HG02642 (cell line): ENCODE data around the gene CITED4.

Experiments
- ATAC-seq: cut with Tn5 transposase; IDR thresholded peaks from one replicate; pipeline ENCODE4 v1.9.1; 2021; ENCODE audit warnings: mild to moderate bottlenecking; ENCODE audit not compliant: unreplicated experiment, poor library complexity

CITED4 gene

DNA sequence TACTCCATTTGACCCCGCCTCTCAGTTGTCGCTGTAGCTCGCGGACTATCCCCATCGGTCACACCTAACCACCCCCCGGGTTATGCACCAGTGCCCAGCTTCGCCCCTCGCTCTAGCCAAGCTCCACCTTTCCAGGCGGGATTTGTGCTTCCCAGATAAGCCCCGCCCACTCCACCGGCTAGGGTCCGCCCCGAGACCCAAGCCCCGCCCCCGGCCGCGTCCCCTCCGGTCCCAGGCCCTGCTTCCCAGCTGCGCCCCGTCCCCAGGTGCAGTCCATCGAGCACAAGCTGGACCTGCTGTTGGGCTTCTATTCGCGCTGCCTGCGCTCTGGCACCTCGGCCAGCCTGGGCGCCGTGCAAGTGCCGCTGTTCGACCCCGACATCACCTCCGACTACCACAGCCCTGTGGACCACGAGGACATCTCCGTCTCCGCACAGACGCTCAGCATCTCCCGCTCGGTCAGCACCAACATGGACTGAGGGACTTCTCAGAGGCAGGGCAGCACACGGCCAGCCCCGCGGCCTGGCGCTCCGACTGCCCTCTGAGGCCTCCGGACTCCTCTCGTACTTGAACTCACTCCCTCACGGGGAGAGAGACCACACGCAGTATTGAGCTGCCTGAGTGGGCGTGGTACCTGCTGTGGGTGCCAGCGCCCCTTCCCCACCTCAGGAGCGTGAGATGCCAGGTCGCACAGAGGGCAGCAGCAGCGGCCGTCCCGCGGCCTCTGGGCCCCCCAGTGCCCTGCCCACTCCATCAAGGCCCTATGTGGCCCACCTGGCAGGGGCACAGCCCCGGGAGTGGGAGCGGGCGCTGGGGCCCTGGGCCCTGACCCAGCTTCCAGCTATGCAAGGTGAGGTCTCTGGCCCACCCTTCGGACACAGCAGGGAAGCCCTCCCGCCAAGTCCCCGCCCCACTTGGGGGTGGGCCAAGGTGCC, 23.9 kb downstream of the CITED4 start:
- ATAC-seq, result no peak

DNA sequence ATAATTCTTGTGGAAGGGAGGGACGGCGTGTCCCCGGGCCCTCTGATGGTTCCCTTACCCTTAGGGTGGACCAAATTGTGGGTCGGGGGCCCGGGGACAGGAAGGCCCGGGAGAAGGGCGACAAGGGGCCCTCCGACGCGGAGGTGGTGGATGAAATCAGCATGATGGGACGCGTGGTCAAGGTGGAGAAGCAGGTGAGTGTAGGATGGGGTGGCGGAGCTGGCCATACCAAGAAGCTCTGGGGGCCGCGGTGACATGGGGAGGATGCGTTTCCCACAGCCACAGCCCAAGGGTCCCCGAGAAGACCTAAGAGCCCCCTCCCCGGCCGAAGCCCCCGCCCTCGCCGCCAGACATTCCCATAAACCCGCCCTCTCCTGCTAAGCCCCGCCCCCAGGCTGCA, 24.6 kb downstream of the CITED4 start:
- ATAC-seq, result no peak

DNA sequence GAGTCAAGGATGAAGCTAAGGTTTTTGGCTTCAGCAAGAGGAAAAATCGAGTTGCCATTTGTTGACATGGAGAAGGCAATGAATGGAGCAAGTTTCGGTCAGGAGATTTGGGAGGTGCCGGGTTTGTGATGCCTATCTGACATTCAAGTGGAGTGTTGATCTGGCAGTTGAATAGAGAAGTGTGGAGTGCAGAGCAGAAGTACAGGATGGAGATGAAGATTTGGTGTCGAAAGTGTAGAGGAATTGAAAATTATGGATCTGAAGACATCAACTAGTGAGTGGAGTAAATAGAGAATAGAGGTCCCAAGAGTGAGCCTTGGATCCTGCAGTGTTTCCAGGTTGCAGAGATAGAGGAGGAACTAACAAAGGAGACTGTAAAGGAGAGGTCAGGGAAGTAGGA, 25.9 kb downstream of the CITED4 start:
- no peak for ATAC-seq

DNA sequence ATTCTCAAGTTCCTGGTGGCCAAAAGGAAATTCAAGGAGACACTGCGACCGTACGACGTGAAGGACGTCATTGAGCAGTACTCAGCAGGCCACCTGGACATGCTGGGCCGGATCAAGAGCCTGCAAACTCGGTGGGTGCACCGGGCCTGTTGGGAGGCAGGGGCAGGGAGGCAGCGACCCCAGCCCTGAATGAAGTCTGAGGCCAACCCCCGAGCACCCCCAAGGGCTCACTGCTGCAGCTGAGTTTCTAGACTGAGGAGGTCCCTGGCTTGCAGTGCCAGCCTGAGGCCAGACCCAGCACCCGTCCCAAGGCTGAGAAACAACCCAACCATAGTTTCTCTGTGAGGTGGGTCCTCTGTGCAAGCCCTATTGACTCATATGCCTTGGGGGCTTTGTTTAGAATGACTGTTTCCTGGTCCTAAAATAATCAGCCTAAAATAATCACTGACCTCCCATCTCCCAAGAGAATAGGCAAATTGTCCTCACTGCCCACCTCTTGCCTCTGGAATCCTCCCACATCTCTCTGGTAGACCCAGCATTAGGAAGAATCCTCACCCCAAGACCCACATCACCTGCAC, 27.1 kb downstream of the CITED4 start:
- ATAC-seq, result no peak

DNA sequence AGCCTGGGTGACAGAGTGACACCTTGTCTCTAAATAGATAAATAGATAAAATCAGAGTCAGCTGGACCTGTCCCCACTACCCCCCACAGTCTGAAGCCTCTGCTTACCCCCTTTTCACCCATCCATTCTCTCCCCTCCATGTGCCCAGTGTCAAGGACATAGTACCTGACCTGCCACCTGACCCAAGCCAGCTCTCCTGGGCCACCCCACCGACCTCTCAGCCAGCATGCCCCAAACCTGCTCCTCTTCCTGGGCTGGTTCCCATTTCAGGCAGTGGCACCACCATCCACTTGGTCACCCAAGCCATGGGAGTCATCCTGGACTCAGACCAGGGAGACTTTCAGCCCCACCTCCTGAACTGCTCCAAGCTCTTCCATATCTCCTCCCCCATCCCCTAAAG, 28.2 kb downstream of the CITED4 start:
- ATAC-seq, result no peak

DNA sequence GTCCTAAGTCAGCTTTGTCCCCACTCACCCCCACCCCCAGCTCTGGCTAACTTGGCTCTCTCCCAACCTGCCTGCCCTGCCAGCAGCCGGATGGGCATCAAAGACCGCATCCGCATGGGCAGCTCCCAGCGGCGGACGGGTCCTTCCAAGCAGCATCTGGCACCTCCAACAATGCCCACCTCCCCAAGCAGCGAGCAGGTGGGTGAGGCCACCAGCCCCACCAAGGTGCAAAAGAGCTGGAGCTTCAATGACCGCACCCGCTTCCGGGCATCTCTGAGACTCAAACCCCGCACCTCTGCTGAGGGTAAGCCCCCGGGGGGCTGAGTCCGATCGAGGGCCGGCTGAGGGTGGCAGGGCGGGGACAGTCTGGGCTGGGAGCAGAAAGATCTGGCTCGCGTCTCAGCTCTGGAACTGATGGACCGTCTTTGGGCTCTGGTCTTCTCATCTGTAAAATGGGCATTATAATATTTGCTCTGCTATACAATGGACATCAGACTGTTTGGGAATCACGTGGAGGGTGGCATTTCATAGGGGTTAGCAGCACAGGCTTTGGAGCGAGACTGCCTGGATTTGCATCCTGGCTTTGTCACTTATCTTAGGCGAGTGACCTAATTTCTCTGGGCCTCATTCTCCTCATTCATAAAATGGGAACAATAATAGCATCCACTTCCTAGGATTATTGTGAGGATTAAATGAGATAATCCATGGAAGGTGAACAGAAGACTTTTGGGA, 31.0 kb downstream of the CITED4 start:
- ATAC-seq, result no peak

DNA sequence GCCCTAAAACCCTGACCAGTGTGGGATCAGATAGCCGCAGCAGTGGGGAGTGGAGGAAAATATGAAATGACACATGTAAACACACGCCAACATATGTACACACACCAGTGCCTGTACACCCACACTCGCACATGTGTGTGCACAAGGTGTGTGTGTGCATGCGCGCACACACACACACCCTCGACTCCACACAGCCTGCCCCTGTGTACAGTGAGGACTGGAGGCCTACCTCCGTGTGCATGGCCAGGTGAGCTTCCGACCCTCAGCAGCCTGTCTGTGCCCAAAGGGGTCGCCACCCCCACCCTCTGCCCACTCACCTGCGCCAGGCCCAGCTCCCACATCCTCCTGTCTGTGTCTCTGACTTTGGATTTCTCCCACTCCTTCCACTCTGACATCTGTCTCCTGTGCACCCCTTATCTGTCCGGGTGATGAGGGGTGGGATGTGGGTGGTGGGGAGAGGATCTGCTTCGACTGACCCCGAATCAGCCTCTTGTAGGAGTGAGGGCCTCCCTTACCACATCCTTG, 31.7 kb downstream of the CITED4 start:
- no peak for ATAC-seq

DNA sequence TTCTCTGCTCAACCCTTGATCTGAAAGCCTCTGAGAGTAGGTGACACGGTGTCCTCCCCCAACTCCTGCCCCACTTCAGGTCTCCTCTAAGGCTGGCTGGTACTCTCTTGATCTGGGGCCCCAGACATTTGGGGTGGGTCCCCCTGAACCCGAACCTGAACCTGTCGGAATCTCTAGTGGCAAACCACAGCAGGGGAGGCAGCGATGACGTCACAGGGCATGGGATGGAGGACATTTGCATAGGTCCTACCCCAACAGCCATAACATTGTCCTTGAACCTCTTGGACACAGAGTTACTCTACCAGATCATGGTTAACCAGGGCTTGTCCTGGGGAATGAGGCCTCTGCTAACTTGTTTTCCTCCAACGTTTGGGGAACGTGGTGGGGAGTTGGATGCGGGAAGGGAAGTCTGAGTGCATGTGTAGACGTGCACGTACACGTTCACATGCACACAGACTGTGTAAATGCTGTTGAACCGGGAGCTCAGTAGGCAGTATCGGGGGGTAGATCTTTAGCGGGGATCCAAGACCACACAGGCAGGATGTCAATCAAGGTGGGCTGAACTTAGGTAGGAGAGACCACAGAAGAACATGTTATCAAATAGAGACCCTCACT, 32.4 kb downstream of the CITED4 start:
- ATAC-seq, result no peak

DNA sequence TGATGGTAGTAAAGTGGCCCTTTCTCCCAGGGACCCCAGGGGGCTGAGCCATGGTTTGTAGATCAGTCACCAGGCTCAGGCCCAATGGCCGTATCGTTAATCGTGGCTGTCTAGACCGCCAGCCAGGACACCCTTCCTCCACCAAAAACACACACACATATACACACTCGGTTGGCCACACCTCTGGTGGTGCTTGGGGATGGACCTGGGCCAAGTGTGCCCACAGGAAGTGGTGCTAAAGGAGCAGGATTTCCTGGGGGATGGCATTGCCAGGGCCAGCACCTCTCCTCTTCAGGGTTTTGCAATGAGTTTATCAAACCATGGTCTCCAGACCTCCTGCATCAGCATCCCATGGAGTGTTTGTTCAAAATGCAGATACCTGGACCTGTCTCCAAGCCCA, 36.2 kb downstream of the CITED4 start:
- no peak for ATAC-seq

DNA sequence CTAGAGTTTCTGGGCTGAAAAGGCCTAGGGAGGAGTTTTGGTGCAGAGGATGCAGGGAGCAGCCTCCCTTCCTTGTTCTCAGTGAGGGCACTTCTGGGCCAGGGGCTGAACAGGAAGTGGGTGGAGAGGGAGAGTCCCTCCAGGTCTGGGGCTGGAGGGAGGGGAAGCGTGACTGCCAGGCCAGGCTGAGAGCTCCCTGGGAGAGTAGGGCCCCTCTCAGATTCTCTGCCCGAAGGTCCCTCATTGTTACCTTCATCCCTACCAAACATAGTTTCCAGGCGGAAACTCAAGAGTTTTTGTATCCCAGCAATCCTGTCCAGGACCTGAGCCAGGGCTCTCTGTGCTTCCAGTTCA, 36.8 kb downstream of the CITED4 start:
- ATAC-seq, result no peak

DNA sequence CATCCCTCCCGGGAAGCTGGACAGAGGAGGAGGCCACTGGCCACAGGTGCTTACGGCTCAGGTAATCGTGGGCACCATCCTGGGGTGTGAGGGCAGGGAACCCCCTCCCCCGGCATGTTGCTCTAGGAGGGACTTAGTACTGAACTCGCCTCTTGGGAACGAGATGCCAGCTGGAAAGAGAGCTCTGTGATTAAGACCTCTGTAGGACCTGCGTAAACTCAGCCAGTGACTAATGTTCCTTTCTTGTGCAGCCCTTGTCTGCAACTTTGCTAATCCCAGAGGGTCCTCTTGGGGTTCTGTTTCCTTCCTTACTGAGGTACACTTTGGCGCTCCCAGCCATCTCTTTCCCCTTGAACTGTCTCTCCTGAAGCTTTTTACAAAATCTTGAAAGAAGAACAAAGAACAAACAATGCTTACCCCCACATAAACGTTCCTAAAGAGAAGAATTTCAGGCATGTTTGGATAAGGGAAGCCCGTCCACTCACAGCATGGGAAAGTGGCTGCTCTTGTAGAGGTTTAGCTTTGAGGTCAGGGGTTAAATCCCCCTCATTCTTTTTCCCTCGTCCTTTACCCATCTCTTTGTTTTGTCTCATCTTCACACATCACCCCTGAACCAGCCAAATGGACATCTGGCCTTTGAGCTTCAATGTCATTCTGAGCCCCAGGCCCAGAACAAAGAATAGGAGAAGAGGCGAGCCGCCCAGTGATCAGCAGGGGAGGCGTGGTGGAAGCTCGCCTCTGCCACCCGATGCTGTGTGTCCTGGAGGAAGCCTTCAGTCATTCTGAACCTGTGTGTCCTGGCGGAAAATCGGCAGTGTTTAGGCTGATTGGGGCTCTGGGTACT, 37.4 kb downstream of the CITED4 start:
- no peak for ATAC-seq

DNA sequence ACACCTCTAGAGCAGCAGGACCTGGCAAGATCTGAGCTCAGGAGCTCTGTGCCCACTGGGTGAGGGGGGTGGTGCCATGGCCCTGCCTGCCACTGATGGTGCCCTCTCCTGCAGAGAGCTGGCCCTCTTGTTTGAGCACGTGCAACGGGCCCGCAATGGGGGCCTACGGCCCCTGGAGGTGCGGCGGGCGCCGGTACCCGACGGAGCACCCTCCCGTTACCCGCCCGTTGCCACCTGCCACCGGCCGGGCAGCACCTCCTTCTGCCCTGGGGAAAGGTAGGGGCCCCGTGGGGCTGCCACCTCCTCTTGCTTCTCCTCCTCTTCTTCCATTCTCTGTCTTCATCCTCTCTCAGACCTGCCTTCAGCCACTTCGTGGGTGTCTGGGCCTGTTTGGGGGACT, 38.2 kb downstream of the CITED4 start:
- ATAC-seq, result no peak

DNA sequence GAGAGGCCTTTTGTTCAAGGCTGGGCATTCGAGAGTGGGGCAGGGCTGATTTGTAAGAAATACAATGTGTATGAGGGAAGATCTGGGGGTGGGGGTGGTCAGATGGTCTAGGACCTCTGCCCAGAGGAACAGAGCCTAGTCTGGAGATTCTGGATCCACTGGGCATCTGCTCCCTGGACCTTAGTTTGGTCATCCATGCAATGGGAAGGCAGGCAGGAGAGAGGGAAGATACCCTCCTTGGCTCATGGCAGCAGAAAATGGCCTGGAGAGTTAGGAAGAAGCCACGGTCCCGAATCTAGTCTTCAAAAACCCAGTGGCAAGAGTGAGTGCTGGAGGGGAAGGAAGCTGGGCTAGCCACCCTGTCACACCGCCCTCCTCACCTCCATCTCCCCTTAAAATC, 38.8 kb downstream of the CITED4 start:
- no peak for ATAC-seq

DNA sequence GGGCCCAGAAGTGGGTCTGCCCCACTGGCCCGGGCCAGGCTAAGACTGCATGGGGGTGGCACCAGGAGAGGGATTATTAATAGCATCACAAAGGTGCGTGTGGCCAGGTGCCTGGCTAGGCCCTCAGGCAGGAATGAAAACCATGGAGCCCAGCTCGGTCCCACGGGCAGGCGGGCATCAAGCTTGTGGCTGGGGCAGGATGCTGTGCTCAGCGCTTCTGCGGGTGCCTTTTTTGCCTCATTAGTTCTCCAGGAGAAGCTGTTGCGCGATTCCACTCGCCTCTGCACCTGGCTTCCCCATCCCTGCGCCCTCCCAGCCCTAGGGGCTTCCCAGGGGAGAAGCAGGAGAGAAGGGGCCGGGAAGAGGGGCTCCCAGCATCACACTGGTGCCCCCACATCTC, 39.3 kb downstream of the CITED4 start:
- no peak for ATAC-seq

DNA sequence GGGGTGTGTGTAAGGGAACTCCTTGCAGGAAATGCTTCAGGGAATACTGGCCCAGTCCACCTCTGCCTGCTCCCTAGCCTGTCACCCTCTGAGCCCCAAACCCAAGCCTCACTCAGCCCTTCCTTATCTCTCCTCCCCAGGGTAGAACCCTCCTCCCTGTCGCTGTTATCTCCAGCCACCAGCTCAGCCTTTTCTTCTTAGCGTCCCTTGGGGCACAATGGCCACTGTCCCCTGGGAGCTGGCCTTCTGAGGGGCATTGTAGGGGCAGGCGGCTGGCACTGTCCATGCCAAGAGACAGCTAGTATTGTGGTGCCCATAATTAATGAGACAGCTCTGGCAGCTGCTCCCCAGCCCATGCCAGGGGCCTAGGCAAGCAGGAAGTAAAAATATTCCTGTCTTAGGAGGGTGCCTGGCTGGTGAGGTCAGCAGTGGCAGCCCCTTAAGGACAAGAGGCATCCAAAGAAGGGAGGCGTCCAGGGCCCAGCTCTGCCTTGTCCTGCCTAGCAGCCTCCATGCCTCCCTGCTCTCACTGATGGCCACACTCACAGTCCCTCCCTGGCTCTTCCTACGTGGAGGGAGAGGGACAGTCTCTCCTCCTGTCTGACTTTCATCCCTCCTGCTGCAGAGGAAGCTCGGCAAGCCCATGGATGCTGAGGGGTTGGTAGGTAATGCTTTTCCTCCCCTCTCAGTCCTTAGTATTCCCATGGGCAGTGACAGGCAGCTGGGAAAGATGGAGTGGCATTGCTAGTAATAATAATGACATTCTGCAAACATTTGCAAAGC, 41.1 kb downstream of the CITED4 start:
- no peak for ATAC-seq

DNA sequence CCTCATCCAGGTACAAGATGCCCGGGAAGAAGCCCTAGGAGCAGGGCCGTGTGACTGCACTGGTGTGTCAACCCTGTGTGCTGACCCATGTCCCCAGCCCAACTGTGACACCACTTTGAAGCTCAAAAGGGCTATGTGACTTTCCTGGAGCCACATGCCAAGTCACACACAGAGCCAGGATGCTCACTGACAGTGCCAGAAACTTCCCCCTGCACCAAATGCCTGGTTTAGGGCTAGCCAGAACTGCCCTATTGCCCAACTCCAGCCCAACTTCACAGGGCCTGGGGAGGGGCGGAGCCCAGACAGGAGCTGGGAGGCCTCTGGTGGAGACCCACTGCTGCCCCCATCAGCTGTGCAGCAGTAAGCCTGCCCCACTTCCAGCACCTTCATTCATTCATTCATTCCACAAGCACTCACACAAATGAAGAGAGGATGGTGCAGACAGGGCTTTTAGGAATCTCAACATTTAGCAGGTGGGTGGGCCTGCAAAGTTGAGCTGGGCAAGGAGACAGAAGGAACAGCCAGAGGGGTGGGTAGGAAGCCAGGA, 41.8 kb downstream of the CITED4 start:
- no peak for ATAC-seq

DNA sequence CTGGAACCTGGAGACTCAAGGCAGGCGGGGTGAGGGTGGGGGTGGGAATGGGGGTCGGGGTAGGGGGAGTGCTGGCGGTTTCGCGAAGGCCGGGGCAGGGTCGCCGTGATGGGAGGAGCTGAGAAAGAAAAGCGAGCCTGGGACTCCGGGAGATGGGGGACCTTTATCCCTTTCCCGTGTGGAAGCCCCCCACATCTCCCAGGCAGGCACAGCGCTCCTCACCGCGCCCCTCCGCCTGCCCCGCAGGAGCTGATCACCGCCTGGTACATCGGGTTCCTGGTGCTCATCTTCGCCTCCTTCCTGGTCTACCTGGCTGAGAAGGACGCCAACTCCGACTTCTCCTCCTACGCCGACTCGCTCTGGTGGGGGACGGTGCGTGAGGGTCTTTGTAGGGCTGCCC, 43.1 kb downstream of the CITED4 start:
- no peak for ATAC-seq

DNA sequence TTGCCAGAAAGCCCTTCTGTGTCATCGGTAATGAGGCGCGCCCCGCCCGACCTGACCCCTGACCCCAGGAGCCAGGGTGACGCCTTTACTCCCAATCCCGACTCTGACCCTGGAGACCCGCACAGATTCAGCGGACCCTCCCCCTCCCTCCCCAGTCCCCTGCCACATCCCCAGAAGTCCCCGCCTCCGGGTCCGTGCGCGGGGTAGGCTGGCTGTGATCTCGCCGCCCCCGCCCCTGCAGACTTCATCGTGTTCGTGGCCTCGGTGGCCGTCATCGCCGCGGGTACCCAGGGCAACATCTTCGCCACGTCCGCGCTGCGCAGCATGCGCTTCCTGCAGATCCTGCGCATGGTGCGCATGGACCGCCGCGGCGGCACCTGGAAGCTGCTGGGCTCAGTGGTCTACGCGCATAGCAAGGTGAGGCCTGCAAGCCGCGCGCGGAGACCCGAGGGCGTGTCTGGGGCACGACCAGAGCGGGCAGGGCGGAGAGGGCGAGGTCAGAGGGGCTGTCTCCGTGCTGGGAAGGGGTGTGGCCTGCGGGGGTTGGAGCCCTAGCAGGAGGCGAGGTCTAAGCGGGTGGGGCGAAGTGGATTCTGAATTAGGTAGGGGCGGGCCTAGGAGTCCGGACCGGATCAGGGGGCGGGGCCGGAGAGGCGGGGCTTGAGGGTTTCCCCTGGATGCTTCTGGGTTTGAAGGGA, 43.8 kb downstream of the CITED4 start:
- ATAC-seq, result peak; percentile 85
